Heart left ventricle (tissue), 13 donors: ENCODE measurements around the gene SOS1.

Source experiments
- POLR2A ChIP-seq, 2 donors: fragments of 450-650 bp; IDR thresholded peaks; one replicate each; pipeline ENCODE4 v1.6.1; 2017; ENCODE audit warnings: antibody characterized with exemption in 2 of 2, mild to moderate bottlenecking in 2 of 2, moderate library complexity in 2 of 2
- TF ChIP-seq, protein P1 (sequence below), 12 donors: fragments of 200-600 bp; sonication (generic) in 4 of 12; IDR thresholded peaks; one replicate each; pipeline versions ENCODE4 v1.5.0 to v1.8.0; 2018 to 2022; ENCODE audit warnings: antibody characterized with exemption in 12 of 12, mild to moderate bottlenecking in 5 of 12
- donor health status: ischemic (EF 13 %, LVEDD 7.1; RV severe dilation, severe dysfunction).
- donor health status: DM: no; HTN: yes; CAD: no.
- donor health status: DM: no; HTN: no; CAD: no.
- donor health status: ischemic (EF 25% LVEDD 6.9; RV normal size, moderate dysfunction).
- donor health status: ischemic (EF 25% LVEDD 5.7; RV mildly dilated, moderate dysfunction).
- donor health status: ischemic (EF 35%, LVEDD 5.7; RV mildly dilated, moderate dysfunction).
- donor health status: nonischemic (EF 11% LVEDD 7.7; RV severe dilation, severe dysfunction).
- donor health status: DM: yes; HTN: yes; CAD: no.
- donor health status: PGD.
- donor health status: ischemic (EF 29% LVEDD 5.4; RV normal size, mild dysfunction).
- donor health status: nonischemic (EF 23%, LVEDD 6.1; RV moderate dilation, normal function).

DNA sequence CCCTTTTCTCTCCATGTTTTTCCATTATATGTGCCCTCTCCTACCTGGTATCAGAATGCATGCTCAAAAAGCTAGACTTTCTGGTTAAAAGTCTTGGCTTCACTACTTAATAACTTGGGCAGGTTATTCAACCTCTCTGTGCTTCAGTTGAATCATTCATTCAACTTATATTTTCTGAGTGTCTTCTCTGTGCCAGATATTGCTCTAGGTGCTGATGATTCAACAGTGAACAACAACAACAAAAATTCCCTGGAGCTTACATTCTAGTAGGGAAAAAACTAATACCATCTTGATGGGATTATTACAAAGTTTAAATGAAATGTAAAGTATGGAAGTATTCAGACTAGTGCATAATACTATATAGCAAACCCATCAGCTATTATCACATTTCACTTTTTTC is 55.2 kb downstream of the SOS1 start:
- TF ChIP-seq, protein P1, sequence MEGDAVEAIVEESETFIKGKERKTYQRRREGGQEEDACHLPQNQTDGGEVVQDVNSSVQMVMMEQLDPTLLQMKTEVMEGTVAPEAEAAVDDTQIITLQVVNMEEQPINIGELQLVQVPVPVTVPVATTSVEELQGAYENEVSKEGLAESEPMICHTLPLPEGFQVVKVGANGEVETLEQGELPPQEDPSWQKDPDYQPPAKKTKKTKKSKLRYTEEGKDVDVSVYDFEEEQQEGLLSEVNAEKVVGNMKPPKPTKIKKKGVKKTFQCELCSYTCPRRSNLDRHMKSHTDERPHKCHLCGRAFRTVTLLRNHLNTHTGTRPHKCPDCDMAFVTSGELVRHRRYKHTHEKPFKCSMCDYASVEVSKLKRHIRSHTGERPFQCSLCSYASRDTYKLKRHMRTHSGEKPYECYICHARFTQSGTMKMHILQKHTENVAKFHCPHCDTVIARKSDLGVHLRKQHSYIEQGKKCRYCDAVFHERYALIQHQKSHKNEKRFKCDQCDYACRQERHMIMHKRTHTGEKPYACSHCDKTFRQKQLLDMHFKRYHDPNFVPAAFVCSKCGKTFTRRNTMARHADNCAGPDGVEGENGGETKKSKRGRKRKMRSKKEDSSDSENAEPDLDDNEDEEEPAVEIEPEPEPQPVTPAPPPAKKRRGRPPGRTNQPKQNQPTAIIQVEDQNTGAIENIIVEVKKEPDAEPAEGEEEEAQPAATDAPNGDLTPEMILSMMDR (IDR thresholded peaks at IDR 0.05), result no peak
- TF ChIP-seq POLR2A (IDR thresholded peaks at IDR 0.05), result no peak
